HG03378 (cell line): Measurements from ENCODE around the gene BMPER.

Experiments used
- ATAC-seq: cut with Tn5 transposase; IDR thresholded peaks from one replicate; pipeline ENCODE4 v1.9.1; 2021; ENCODE audit warnings: mild to moderate bottlenecking, moderate library complexity; ENCODE audit not compliant: unreplicated experiment

BMPER gene

DNA sequence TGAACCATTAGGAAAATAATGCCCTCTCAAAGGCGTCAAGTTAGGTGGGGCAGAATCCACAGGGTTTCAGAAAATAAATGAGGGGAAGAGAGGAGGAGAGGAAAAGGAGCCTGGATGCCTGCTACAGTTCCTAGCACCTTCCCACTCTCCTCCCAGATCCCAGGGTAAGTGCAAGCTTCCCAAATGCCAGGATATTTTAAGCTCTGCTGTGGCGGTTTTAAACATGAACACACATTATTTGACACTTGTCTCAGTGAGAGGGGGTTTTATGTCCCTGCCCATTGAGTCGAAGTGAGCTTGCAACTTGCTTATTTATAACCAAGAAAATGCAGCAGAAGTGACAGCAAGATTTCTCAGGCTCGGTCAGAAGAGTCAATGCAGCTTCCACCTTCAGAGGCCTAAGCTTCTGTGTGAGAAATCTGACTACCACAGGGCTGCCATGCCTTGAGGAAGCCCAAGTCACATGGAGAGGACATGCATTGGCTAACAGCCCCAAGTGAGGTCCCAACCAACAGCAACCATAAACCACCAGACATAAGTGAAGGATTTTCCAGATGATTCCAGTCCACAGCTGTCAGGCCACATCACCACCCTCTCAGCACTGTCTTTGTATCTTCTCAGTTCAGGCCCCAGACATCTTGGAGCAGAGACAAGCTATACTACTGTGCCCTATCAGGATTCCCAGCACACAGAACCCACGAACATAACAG lies 17.9 kb upstream of the BMPER start:
- no peak for ATAC-seq

DNA sequence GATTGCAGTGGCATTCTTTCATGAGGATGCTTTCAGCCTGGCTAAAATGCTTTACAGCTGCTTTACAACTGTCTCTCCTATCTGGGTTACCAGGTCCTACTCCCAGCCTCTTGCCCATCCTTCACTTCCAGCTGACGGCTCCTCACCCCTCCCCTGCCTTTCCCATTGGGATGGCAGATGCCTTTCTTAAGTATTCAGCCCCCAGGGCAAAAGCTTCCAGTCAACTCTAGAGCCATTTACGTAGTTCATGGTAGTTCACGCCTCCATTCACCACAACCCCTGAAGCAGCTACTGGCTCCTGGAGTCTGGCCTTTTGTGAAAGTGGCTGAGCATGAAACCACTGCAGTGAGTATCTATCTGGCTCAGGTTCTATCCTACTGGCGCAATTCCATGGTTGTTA lies 17.2 kb upstream of the BMPER start:
- no peak for ATAC-seq

DNA sequence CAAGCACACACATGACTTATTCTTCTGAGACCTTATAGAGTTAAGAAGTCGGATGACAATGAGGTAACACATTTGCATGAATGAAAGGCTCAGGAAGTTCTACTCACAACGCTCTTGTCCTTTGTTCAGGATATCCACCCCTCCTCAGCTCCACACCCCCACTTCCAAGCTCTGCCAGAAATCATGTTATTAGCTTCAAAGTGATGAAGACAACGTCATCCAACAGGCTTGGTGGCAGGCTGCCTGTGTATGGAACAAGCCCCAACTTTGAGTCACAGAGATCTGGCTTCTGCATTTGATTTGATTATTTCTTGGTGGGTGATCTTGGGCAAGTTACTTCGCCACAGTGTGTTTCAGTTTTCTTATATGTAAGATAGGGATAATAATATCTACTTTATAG lies 12.4 kb upstream of the BMPER start:
- ATAC-seq, result no peak

DNA sequence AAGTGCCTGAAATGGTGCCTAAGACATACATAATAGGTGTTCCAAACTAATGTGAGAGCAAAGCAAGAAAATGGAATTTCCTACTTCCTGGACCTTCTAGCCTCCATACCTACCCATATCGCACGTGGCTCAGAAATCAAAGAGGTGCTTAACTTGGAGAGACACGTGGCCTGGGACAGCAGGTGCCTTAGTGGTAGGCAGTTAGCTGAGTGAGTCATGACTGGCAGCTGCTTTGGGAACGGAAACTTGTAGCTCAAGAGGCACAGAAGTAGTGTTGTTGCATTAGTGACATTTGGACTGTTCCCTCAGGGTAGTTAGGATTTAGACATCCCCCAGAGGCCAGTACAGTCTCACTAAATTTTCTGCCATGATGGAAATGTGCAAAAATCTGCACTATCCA lies 12.0 kb upstream of the BMPER start:
- no peak for ATAC-seq

DNA sequence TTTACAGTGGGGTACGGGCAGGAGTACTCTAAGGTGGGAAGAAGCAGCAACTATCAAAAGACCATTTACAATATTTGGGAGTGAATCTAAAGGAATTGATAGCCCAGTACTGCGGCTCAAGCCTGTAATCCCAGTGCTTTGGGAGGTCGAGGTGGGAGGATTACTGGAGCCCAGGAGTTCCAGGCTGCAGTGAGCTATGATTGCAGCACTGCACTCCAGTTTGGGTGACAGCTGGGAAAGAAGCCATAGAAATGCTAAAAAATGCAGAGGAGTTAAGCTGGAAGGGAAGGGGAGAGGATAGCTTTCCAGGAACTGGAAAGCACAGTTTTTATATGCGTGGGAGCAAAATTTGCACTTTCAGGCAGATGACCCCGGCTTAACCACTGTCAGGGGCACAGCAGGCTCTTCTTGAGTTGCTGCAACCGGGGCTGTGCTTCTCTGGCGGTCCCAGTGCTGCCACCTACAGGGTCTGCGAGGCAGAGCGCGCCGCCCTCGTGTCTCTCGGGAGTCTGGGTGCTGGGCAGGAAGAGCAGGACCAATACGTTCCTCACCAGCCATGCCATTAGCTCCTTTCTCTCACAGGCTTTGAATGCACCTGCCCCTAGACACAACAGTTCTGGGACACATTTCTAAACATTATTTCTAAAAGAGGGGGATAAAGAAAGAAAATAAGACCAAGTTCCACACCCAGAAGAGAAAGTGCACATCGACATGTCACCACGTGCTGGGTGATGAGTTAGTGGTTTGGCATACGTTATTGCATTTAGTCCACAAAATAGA lies 10.1 kb upstream of the BMPER start:
- ATAC-seq, result peak; percentile 89

DNA sequence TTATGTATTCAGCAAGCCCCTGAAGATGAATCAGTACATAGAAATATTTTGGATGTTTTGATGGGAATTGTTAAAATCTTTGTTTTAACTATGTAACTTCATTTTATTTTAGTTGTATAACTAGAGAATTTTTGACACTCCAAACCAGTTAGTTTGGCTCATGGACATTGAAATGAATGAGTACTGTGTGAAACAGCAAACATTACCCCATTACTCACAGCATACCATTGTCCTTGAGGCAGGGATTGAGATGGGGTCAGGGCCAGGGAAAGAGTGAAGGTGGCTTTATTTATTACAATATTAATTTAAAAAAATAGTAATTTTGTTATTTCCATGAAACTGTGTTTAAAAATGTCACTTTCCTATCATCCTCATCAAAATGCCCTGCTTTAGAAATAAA lies 4.8 kb upstream of the BMPER start:
- no peak for ATAC-seq

DNA sequence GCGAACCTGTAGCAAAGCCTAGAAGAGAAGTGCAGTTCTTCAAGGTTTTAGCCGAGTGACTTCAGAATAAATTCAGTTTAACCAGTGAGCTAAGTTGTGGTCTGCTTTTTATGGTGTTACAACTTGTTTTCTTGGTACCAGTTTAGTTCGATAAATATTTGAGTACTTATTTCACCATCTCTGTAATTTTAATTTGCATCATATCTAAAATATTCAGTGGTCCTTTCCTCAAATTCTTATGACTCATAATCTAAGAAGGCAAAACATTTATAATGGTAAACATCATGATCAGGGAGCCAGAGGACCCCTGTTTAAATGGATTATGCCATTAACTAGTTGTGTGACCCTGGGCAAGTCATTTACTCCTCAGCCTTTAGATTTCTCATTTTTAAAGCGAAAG lies 4.1 kb upstream of the BMPER start:
- ATAC-seq, result no peak

DNA sequence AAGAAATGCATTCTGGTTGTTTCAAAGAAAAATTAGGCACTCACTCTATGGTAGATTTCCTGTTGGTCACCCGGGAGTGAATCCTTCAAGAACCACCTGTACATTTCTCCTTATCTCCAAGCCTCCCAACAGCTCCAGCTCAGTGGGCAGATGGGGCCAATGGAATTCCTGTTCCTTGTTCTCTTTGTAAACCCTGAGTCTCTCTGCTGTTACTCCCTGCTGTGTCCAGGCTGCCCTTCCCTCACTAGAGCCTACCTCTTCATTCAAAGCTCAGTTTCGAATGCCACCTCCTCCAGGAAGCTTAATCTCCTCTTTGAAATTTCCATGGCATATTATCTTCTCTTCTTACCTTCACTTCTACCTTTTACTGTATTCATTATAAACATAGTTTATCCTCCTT lies 3.5 kb upstream of the BMPER start:
- ATAC-seq, result no peak

DNA sequence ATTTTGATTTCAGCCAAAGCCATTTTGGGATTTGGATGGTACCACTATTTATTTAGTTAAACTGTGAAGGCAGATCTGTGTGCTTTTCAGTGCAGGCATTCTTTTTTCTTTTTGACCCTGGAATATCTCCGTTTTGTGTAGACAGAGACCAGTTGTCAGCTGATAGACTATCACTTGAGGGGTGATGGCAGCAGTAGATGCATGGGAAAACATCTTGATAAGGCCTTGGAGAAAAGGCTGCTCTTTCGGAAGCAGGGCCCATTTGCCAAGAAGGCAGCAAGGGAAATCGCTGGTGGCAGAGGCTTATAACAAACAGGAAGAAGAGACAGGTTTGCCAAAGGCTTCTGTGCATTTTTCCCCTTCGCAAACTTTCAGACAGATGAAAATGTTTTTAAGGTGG lies 2.6 kb upstream of the BMPER start:
- no peak for ATAC-seq

DNA sequence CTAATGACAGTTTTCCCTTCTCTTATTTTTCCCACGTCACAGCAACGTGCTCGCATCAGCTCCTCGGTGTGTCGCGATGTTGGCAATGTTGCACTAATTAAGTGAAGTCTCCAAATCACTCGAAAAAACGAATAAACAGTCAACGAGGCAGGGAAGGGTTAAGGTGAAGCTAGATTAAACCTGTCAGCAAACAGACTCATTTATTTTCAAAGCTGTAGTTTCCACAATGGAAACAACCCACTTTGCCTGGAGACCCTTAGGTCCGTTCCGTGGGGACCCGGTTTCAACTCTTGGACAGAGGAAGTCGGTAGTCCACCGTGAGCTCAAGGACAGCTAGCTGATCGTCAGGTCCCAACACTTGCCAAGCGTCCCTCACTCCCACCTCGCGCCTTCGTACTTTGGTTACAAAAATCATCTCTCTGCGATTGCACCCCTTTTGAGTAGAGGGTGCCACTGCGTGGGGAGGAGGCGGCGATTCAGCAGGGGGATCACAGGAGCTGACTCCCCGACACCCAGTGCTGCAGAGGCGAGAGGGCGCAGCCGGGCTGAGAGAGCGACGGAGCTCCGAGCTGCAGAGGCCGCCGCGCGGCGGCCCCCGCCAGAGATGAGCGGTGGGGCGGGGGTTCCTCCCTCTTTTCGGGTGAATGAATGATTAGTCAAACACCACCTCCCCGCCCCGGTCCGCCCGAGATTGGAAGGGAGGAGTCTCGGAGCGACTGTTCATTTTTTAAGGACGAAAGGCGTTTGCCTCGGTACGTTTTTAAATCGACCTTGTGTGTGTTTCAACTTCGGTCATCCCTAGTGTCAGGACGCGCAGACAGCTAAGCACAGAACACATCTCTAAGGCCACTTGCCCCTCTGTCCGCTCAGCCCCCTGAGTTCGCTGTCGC lies 1.3 kb upstream of the BMPER start:
- ATAC-seq, result no peak

DNA sequence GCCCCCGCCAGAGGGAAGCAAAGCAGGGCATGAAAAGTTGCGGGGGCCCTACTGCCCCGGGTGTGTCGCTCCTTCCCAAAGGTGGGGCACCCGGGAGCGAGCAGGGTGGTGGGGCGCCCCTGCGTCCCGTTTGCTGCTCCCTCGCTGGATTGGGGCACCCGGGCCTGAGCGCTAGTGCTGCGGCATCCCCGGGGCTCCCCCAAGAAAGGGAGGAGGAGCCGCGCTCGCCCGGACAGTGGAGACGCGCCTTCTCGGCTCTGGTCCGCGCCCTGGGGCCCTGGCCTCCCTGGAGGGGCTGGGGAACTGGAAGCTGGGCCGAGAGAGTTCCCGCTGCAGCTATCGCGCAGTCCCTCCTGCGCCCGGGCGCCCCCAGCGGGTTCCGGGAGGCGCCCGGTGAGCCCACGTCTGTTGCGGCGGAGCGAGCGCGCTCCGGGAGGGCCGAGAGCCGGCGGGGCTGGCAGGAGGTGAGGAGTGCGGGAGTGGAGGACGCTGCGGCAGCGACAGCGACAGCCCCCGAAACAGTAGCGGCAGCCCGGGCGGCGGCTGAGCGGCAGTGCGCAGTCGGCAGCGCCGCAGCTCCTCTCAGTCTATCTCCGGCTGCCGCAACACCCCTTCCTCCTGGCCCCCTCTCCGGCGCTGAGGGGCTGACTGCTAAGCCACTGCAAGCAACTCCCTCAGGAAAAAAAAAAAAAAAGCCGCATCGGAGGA lies 504 bp upstream of the BMPER start:
- ATAC-seq, result no peak

DNA sequence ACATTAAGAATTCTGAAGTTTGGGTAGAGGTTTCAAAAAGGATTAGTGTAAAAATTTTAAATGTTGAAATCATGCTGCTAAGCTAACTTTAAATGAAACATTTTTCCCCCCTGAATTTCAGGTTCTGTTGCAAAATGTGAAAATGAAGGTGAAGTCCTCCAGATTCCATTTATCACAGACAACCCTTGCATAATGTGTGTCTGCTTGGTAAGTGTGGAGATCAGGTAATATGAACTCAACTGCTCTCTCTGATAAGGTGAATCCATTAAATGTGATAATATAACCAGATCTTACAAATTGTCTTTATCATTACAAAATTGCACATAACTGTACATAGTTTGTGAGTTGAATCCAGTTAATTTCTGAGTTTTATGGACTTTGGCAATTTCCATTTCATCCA lies 1.4 kb downstream of the BMPER start:
- ATAC-seq, result no peak

DNA sequence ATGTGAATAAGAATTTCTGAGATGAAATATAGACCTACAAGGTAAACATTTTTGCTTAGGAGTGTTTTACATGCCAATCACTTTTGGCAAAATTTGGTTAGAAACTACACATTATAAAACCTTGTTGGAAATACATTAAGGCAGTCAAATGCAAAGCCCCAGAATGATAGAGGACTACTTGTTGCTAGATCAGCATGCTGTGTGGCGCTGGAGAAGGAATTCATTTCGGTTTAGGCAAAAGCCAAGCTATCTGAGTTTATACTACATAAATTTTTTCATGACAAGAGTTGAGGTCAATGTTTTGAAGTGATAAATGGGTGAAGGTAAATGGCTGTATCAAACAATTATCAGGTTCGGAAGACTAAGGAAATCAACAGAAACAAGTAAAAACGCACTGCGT lies 2.3 kb downstream of the BMPER start:
- ATAC-seq, result no peak

DNA sequence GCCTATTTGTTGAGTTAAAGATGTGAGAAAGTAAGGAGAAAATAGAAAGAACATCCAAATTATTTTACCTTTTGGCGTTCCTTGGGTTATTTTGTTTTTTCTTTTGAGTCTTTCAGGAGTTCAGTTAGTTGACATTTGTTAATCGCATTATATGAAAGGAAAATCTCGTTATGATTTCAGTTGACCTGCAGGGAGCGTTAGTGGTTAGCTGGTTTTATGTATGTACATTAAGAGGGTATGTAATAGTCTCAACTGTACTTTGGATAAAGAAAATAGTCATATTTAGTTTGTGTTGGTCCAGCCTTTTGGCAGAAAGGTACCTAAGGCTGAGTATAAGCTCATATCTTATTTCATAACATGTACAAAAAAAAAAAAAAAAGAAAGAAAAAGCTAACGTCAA lies 4.0 kb downstream of the BMPER start:
- ATAC-seq, result no peak

DNA sequence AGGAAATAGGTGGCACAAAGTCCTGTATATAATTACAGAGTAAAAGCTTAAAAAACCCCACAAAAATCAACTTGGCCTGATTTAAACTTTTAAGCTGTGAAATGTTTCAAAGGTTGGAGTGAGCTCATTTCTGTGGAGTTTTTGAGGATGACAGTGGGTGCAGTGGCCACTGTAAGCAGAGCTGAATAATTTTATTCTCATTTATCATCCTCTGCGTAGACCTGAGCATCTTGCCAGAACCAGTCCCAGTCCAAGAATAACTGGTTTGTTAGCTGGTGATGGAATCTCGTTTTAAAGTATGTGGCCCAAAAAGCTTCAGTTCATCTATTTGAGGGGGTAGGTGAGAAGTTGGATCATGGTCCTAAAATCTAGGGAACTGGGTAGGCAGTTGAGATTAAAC lies 4.4 kb downstream of the BMPER start:
- ATAC-seq, result no peak

DNA sequence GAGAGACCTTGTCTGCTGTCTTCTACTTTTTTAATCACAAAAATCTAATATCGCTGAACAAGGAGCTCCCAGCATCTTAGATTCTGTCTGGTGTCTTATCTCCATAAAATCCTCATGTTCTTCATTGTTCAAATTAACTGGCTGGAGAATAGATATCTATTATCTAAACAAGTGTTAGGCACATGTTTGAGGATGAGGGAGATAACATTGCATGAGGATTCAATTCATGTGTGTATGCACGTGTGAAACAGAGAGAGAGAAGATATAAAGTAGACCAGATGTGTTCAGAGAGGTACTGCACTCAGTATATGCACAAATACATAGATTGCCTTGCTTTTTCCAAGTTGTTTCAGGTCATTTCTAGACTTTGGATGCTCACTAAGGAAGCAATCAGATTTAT lies 5.4 kb downstream of the BMPER start:
- no peak for ATAC-seq

DNA sequence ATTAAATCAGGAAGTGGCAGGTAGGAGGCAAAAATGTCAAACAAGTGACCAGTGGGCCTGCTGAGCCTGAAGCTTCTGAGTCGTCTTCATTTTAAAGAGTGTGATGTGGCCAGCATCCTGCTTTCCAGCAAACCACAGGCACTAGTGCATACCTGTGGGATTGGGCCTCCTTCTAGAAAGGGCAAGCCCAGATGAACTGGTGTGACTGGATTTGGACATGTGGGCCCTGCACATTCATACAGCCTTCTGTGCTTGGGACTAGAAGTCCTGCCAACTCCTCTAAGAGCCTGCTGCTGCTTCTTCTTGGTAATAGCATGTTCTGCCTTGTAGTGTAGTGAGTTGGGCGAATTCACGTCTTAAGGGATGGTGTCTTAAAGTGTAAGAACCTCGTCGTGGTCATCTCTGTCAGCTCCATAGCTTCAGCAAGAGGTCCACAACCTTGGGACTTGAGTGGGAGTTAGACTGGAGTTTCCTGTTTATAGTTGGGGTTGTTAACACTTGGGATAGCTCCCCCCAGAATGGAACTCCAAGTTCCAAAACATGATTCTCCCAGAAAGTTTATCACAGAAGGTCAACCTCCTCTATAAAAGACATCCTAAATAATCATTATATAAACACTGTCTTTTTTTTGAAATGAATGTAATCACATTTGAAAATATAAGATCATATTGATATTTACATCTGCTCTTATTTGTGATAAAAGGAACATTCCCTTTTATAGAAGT lies 11.2 kb downstream of the BMPER start:
- no peak for ATAC-seq

DNA sequence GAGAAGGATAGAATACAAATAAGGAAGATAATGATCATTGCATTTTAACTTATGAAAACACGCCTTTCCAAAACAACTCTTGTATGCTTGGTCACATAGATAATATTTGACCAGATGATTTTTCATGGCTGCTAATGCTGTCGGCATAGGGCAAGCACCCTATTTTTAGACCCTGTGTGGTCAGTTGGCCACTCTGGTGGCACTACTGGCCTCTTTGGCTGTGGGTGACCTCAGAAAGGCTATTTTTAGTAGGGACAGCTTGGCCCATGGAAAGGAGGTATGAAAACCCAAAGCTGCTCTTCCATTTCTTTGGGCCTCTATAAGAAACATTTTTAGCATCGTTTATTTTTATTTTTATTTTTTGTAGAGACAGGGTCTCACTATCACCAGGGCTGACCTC lies 12.3 kb downstream of the BMPER start:
- no peak for ATAC-seq

DNA sequence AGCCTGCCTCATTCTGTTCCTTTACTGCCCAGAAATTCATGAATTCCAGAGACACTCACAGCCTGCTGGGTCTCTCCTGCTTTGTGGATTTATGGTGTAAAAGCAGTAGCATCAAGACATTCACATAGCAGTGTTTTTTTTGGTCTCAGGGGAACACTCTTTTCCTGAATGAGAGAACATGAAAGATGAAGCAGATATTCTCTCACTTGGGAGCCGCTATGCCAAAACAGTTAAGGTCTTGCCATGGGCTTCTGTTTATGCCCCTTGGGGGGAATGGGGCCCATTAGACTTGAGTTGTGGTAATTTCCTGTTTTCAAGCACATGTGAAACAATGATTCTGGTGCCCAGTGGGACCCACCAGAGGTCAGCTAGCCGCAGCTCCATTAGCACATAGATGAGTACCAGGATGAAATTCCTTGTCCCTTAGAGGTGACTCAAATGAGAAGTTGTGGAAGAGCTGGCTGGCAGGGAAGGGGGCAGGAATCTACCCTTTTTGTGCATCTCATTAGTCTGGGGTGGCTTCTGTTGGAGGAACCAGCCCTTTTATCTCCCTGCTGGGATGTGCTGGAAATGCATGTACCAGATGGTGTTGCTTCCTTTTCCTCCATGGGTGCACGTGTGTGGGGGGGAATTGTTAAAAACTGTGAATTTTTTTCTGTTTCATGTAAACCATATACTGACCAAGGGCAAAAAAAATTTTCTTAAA lies 13.3 kb downstream of the BMPER start:
- ATAC-seq, result no peak

DNA sequence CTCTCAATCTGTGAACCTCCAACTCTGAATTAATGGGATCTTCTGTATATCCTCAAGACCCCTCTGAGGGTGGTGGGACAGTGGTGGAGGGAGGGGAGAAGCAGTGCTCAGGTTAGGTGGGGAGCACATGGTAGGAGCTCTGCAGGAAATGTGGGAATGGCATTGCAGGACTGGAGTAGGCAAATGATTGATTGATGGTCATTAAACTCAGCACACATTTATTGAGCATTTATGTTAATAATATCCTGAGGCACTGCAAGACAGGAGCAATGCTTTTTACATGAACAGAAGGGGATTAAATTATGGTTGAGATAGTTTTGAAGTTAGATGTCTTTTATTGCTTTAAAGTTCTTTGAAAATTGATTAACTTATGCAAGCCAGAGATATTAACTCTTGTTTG lies 14.1 kb downstream of the BMPER start:
- ATAC-seq, result no peak
